T-helper 9 cell (primary cell): ENCODE data around the gene SRSF12.

Source experiments
- DNase-seq: peaks from one replicate; pipeline ENCODE4 v3.0.0-alpha.2; 2020
- total RNA-seq, 2 donors: gene quantifications; one replicate each; lab custom pipeline; 2026; lab: John Stamatoyannopoulos, UW

Gene SRSF12
- total RNA-seq: 0 to 0.14 reads per million in 2 donors

DNA sequence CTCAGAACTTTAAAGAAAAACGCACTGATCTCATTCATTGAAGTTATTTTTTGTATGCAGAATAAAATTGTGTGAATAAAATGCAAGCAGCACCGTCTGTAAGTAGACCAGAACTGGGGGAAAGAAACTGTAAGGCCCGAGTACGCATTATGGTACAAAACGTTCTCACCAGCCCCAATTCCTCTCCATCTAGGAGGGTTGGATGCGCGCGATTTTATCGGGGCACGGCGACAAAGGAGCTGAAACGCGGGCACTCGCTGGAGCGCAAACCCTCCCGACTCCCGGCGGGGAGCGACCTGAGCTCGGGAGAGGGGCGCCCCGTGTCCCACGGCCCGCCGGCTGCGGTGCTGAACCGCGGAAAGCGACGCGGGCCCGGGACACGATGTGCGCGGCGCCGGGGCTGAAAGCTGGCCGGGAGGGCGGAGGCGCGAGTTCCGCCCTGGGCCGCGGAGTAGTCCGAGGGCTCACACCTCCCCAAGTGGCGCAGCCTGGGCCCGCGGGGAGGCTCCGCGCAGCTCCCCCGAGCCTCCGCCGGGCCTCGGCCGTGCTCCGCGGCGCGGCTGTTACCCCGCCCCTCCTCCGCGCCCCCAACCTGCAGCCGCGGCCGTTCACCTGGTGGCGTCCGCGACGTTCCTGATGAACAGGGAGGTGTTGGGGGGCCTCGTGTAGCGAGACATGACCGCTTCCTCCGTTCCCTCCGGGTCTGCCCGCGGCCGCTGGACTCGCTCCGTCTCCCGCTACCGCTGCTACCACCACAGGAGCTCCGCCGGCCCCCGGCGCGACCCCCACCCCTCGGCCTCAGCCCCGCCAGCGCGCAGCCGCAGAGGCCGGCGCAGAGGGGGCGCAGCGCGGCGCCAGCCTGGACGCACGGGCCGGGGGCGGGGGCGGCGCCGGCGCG, at the start of gene SRSF12:
TSS of gene SRSF12 (minus strand) at position 861 of the 898 bp plus-strand sequence. CDS start at position 677, 184 bp downstream.
- peak; percentile 25 for DNase-seq

DNA sequence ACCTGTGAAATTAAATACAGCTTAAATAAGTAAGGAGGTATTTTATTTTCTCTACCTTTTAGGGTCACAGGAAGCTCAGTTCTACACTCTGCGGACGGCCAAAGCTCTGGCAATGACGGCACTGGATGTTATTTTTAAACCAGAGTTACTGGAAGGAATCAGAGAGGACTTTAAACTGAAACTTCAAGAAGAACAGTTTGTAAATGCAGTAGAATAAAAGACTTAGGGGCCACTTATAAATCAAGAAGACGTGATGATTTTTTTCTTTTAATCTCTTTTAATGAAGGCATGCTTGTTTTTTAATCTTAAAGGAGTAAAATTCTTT, 44.1 kb upstream of the SRSF12 start:
- no peak for DNase-seq

DNA sequence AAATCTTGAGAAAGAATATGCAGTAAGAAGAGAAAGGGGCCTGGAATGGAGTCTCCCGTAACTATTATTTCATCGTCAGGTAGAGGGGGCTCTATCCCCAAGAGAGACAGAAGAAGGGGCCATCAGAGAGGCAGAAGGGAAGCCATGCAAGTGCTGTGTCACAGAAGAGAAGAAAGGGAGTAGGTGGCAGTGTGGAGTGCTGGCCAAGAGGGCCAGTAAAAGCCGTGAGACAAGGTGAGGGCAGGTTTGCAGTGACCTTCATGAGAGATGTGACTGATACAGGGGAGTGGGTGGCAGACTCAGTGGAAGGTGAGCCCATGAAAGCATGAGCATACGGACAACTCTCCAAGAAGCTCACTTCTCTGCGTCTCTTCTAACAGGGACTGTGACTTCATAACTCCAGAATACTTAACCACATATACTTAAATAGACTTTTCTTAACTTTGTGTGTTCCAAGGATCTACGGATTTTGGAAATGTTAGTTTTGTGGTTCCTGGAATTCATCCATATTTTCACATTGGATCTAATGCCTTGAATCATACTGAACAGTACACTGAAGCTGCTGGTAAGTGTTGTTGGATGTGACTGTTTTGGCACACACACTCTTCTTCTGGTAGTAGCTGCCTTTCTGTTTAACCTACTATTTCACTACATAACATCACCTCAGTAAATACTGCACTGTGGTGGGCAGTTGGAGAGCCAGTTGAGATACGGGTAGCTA, 43.6 kb upstream of the SRSF12 start:
- DNase-seq: no peak

DNA sequence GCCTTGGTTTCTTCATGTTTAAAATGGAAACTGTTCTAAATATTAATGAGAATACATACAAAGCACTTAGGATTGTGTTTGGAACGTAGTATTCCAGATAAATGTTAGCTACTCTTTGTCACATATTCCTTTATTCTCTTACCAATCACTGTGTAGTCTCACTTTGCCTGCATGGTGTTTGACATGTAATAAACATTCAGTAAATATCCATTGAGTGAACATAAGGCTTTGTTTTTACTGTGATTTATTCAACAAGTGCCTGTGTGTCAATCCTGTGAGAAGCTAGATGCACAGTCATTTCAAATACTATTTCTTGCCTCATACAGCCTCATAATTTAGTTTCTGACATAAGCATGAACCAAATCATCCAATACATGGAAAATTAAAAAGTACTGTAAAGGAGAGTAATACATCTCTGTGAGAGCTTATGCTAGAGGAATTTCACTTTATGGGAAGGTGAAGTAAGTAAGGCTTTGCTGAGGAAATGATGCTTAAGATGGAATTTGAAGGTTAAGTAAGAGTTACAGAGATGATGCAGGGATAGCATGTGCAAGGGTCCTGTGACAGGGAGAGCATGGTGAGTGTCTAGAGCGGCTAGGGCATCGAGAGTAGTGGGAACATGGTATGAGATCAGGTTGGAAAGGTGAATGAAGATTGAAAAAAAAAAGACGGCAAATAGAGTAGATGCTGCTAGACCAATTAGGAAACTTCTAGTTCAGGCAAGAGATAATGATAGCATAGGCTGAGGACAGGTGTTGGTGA, 42.6 kb upstream of the SRSF12 start:
- no peak for DNase-seq

DNA sequence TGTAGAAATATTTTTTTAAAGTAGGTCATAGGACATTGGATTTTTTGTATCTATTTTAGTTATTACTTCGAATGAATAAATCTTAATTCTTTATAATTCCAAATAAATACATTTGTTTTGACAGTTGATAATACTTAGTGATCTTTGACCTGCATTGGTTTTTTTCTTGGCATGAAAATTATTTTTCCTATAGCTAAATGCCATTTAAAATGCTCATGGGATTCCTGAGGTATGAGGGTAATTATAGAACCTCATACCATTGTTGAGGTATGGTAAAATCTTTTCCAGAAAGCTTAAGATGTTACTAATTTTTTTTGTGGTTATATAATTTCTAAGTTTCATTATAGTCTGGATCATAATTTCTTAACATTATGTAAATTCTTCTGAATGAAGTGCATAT, 36.3 kb upstream of the SRSF12 start:
- no peak for DNase-seq

DNA sequence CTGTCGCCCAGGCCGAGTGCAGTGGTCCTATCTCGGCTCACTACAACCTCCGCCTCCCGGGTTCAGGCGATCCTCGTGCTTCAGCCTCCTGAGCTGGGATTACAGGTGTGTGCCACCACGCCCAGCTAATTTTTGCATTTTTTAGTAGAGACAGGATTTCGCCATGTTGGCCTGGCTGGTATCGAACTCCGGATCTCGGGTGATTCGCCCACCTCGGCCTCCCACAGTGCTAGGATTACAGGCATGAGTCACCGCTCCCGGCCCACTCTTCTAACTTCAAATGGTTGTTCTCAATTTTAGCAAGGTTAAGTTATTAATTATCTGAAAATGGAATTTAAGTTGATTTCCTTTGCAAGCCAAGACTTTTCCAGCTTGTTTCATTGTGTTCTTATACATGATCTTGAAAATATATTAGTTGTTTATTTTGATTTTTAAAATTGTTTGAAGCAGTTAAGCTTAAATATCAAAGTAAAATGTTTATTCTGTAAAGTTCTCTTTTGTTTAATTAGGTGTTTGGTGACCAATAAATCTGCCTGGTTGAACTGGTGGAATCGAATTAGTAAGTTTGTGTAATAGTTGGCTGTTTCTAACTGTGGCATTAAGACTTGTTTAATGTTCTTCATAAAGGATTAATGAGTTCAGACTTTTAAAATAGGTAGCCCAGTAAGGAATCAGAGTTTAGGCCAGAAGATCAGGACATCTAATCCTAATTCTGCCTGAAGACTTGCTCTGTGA, 30.3 kb upstream of the SRSF12 start:
- DNase-seq: no peak

DNA sequence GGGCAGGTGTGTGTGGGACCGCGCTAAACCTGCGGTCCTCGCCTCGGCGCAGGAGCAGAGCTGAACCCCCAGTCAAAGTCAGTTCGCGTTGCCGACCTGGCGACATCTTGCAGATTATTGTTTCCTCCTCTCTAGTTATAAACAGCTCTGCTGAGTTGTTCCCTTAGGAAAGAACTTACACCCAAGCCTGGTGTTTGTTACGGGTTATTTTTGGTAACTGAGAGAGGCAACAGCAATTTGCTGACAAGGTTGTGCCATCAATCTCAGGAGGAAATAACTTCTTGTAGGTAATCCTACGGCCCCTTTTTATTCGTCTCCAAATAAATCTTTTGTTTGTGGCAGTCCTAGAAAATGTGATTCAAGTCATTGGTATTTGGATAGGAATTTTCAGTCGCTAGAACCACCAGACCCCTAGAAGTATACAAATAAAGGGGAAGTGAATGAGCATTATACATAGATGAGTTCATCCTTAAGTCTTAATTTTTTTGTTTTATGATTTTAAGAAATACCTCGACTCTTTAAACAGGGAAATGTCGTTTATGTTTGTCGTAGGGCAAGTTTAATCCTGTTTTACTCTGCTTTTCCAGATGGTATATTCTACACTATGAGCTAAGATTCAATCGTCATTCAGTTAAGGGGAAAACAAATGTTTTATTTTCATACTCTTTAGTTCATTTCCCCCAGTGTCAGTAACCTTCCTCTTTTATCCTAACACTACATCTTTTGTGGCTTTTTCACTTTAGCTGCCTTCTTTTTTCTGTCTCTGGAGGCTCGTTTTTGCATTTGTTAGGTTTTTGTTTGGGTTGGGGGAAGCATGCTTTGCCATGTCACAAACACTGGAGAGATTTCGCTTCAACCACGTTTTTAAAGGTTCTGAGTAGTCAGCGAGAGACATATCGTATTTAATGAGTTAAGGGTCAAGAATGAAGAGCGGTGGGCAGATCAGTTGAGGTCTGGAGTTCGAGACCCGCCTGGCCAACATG, 29.1 kb upstream of the SRSF12 start:
- no peak for DNase-seq

DNA sequence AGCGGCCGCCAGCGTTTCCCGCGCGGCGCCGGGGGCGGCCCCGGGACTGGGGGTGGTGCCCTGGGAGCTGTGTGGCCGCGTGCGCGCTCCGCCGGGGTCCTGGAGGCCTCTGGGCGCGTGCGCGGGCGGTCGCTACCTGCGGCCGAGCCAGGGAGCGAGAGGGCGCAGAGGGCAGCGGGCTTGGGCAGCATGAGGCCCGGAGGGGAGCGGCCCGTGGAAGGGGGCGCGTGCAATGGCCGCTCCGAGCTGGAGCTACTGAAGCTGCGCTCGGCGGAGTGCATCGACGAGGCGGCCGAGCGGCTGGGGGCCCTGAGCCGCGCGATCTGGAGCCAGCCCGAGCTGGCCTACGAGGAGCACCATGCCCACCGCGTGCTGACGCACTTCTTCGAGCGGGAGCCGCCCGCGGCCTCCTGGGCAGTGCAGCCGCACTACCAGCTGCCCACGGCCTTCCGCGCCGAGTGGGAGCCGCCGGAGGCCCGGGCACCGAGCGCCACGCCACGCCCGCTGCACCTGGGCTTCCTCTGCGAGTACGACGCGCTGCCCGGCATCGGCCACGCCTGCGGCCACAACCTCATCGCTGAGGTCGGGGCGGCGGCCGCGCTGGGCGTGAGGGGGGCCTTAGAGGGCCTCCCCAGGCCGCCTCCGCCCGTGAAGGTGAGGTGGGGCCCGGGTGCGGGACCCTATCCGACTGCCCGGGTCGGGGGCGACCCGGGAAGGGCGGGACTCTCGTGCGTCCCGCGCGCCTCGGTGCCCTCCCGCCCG, 28.3 kb upstream of the SRSF12 start, which contains the start of gene PM20D2:
TSS of gene PM20D2 (plus strand) at position 100 of the 762 bp plus-strand sequence. CDS start at position 190, 90 bp downstream.
- DNase-seq: peak; percentile 39

DNA sequence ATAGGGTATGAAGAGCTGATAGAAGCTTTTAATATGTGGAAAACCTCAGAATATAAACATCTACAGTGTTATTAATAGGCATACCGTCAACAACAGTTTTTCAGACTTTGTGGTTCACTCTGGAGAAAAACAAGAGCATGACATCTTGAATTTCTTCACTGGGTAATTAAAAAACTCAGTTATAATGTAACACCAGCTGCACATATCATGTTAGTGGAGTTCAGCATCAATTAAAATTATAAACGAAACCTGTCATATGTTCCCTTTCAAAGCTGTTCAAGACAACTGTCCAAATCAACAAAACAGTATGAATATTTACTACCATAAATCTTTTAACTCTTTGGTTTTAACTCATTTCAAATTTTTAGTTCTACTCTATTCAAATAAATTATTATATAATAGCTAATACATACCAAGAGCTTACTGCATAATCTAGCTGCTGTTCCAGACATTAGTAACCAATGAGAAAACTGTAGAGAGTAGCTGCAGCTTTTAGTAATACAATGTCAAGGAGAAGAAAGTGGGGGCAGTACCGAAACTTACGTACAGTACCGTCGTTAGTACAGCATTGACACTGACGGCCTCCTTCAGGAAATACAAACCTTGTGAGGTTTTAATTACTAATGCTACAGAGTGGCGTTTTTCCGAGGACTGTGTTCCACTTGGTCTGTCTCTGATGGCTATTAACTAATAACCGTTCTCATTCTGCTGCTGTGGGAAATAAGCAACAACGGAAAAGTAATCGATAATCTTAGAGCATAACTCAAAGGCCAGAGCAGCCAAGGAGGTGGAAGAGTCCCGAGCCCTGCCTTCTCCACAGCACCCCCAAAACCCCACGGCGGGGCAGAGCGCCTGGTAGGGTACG, 27.5 kb upstream of the SRSF12 start:
- no peak for DNase-seq

DNA sequence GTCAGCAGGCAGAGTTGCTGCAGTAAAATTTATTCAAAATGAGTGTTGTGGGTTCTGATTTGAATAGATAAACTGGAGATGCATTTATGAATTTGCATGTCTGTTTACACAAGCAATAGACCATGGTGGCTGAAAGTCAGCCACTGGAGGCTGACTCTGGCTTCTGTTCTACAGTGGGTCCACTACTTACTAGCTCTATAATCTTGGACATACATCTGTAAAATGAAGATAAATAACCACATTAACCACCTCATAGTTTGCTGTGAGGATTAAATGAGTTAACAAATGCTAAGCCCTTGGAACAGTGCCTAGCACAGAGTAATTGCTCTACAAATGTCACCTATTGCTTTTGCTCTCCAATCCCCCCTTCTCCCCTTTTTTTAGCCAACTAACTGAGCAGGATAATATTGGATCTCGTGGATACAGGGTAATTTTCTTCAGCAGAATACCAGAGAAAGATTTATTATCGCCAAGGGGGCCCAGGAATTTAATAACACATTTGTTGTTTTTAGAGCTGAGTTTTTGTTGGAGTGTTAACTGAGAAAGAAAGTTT, 26.6 kb upstream of the SRSF12 start:
- no peak for DNase-seq

DNA sequence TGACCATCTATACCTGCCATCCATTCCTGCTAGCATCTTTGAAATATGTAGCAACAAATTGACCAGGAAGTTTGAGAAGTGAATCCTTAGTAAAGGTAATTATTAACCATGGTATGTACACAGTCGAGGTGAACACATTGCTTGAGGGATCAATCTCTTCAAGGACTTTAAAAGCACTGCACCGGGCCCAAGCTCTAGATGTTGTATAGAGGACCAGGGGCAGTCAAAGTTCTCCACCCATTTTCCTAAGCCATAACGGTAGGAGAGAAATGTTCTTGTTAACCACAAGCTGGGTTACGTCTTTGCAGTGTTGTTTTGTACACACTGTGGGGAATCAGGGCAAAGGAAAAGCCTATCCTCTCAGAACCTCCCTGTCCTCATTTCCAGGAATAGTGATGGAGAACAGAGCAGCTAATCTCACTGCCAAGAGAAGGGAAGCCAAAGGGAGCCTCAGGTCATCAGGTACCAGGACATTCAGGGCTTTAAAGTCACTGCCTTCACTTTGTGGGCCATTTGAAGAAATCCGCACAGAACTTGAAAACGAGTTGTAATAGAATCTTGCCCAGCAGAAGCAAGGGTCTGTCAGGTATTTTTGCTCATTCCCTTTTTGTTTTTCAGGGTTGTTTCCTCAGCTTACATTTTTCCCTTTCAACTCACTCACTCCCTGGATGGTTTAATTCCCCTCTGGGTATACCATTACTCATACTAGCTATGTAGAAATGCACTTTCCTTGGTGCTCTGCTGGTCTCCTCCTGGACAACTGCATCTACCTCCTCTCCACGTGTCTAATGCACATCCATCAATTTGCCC, 22.7 kb upstream of the SRSF12 start:
- DNase-seq: no peak

DNA sequence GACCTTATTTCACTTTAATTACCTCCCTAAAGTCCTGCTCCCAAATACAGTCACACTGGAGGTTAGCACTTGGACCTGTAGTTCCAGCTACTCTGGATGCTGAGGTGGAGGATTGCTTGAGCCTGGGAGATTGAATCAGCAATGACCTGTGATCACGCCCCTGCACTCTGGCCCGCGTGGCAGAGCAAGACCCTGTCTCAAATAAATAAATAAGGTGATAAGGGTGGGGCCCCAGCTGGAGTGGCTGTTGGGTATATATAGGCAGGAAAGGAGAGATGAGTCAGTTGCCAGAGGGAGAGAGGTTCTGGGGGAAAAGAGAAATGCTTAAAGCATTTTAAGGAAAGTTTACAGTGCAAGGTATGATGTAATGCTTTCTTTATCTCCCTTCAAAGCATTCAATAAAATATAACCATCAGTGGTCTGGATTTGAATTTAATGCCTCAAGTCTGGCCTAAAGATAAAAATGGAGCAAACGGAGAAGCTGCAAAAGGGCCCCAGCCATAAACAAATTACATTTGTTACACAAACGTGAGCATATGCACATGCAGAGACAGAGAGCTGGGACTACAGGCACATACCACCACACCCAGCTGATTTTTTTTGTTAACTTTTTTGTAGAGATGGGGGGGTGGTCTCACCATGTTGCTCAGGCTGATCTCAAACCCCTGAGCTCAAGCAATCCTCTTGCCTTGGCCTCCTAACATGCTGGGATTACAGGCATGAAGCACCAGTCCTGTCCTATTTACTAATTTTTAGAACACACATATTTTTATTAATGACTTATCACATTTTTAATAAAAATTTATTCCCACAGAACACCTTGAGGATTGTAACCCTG, 21.9 kb upstream of the SRSF12 start:
- DNase-seq: no peak

DNA sequence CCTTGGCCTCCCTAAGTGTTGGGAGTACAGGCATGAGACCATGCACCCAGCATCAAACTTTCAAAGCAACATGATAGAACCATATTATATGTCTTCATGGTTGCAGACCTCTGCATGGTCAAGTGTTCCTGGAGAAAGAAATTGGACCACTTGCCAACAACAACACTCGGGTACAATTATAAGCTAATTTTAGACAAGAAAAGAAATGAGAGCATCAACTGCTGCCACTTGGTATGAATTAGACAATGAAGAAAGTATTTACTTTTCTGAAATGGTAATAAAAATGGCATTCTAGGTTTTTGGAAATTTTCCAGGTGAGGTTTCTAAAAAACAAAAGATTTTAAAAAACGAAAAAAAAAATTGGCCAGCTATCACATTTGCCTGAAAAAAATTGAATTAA, 20.3 kb upstream of the SRSF12 start:
- no peak for DNase-seq

DNA sequence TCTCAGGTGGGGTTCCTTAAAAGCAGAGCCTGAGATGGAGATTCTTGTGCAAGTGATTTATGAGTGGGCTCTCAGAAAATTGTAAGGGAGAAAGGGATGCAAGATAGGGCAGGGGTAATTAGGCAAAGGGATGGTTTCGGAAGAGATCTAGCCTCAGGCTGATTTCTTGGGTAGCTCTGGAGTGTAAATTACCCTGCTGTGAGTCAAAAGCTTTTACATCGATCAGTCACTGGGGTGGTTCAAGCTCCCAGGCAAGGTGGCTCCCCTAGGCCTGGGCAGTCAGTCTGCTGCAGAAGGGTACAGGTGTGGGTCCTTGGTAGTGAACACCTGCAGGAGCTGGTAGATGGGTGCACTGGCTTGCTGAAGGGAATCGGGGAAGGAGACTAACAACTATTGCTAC, 16.9 kb upstream of the SRSF12 start:
- DNase-seq: no peak

DNA sequence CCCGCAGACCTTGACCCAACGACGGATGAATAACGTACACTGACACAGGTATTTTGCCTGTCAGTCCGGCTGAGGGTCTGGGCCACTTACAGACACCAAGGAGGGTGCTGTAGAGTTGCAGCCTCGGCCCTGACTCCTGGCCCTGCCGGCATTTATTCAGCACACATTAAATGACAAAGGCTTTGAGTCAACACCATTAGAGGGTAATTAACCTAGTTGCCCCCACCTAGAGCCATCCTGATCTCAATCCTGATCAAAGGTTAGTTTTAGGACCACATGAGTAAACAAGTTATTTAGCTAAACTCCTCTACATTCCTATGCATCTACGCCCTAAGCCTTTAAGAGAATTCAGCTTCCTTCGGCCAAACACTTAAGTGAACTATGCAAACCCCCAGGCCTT, 16.1 kb upstream of the SRSF12 start:
- no peak for DNase-seq

DNA sequence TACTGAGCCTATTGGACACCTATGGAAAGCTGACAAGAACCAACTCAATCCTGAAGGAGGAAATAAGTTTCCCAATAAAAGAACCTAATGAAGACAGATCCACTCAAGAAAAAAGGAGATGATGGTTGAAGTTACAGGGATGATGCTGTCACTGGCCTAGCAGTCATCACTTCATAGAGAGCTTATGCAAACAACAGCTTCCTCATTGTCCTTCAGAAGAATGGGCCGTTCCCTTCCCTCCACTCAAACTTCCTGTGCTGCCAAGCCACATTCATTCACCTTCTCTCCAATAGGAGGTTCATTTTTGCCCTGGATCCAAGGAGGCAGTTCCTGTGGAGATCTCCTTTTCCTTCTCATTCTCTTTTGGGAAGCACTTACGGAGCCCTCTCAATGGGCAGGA, 14.2 kb upstream of the SRSF12 start:
- DNase-seq: no peak

DNA sequence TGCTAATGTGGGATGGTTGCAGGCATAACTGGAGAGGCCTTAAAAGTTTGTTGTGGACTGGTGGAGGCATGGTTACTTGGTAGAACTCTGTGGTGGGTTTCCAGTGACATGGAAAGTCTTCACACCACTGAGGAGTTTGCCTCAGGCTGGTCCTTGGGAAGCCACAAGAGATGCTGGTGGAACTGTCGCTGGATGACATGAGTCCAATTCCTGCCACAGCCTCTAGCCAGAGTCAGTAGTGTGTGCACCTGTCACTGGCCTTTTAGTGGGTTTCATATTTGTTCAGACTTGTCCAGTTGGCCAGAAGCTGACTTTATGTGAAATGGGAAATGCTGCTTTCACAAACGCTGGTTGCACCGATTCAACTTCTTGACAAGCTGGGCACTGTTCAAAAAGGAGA, 13.7 kb upstream of the SRSF12 start:
- no peak for DNase-seq
